Keratinocyte (primary cell): ENCODE results near the gene FHOD3. TPM values are rescaled to one million over a fixed set of nuclear protein-coding genes. Genes with fewer than 3 reads are reported as not detected.

Experiments
- DNase-seq: peaks from one replicate; pipeline ENCODE4 v3.0.0-alpha.2; 2011; ENCODE audit warnings: low read depth, missing footprints, low spot score
- FAIRE-seq: peaks from 2 replicates; lab custom pipeline; 2011; peaks lifted over from hg19 to GRCh38; lab: Jason Lieb, UNC
- H2AFZ ChIP-seq: 2 replicates; pipeline ENCODE4 v1.6.0; 2012; ENCODE audit warnings: low read length, control low read depth, inconsistent platforms; ENCODE audit not compliant: control insufficient read depth
- H3K27ac ChIP-seq: 2 replicates; pipeline ENCODE4 v1.5.1; 2011; ENCODE audit warnings: low read length; ENCODE audit not compliant: control insufficient read depth, insufficient read depth
- H3K27me3 ChIP-seq: 3 replicates; pipeline ENCODE4 v1.6.0; 2011; ENCODE audit warnings: low read length; ENCODE audit not compliant: control insufficient read depth, insufficient read depth; ENCODE audit errors: extremely low read depth
- H3K36me3 ChIP-seq, 2 experiments: 2 replicates in 1 of 2; 3 replicates in 1 of 2; pipeline ENCODE4 v1.5.1; 2011; ENCODE audit warnings: low read length in 2 of 2, mild to moderate bottlenecking in 1 of 2; ENCODE audit not compliant: control insufficient read depth in 2 of 2, insufficient read depth in 2 of 2; ENCODE audit errors: extremely low read depth in 1 of 2
- H3K4me1 ChIP-seq: 3 replicates; pipeline ENCODE4 v1.5.1; 2011; ENCODE audit warnings: low read length; ENCODE audit not compliant: control insufficient read depth, insufficient read depth; ENCODE audit errors: extremely low read depth
- H3K4me2 ChIP-seq: 3 replicates; pipeline ENCODE4 v1.6.0; 2011; ENCODE audit warnings: low read depth, low read length; ENCODE audit not compliant: control insufficient read depth, insufficient read depth; ENCODE audit errors: extremely low read depth
- H3K4me3 ChIP-seq, 3 experiments: fragments of 200-600 bp in 1 of 3; sonication (generic) in 1 of 3; 2 replicates in 2 of 3; 3 replicates in 1 of 3; pipeline ENCODE4 v1.5.1; 2011 to 2016; ENCODE audit warnings: low read length in 3 of 3, mild to moderate bottlenecking in 3 of 3, control low read depth in 2 of 3, inconsistent platforms in 1 of 3, low read depth in 1 of 3, mixed read lengths in 1 of 3, mixed run types in 1 of 3, moderate library complexity in 1 of 3; ENCODE audit not compliant: control insufficient read depth in 2 of 3, insufficient read depth in 2 of 3; ENCODE audit errors: extremely low read depth in 1 of 3
- H3K79me2 ChIP-seq: 2 replicates; pipeline ENCODE4 v1.6.0; 2012; ENCODE audit warnings: low read length; ENCODE audit not compliant: control insufficient read depth, insufficient read depth
- H3K9ac ChIP-seq: 3 replicates; pipeline ENCODE4 v1.6.0; 2011; ENCODE audit warnings: low read length; ENCODE audit not compliant: control insufficient read depth, insufficient read depth; ENCODE audit errors: extremely low read depth
- H3K9me1 ChIP-seq: 3 replicates; pipeline ENCODE4 v1.6.0; 2011; ENCODE audit warnings: low read length; ENCODE audit not compliant: control insufficient read depth, insufficient read depth; ENCODE audit errors: extremely low read depth
- H3K9me3 ChIP-seq: 2 replicates; pipeline ENCODE4 v1.5.1; 2012; ENCODE audit warnings: low read depth, low read length; ENCODE audit not compliant: control insufficient read depth
- H4K20me1 ChIP-seq: 3 replicates; pipeline ENCODE4 v1.6.0; 2011; ENCODE audit warnings: low read length; ENCODE audit not compliant: control insufficient read depth, insufficient read depth; ENCODE audit errors: extremely low read depth
- CTCF ChIP-seq, 3 experiments: IDR thresholded peaks in 1 of 3; conservative IDR thresholded peaks in 1 of 3; optimal IDR thresholded peaks in 1 of 3; 2 replicates in 2 of 3; 3 replicates in 1 of 3; pipeline versions ENCODE3 to v1.5.1; 2011; ENCODE audit warnings: low read length in 3 of 3, mild to moderate bottlenecking in 3 of 3, moderate library complexity in 2 of 3, control low read depth in 1 of 3, inconsistent platforms in 1 of 3; ENCODE audit not compliant: insufficient read depth in 2 of 3; ENCODE audit errors: extremely low read depth in 1 of 3
- EZH2 ChIP-seq: IDR thresholded peaks from one replicate; pipeline ENCODE4 v1.6.1; 2012; ENCODE audit warnings: inconsistent platforms, mild to moderate bottlenecking, low read length, moderate library complexity
- dilution Hi-C: fragments of 300-500 bp; cut with MboI; formaldehyde crosslinking; loops from one replicate; pipeline ENCODE4 v1.7.0; 2020; ENCODE audit warnings: low sequenced_read_pairs; ENCODE audit not compliant: extremely low pct_ligation_motif_present
- polyA plus RNA-seq, 5 experiments: library from polyadenylated mRNA; depleted of rRNA in 3 of 5; stranded (reverse) in 3 of 5; stranded (forward) in 1 of 5; unstranded in 1 of 5; fragments of >200 nt; gene quantifications; 1 replicate in 1 of 5; 2 replicates in 3 of 5; 3 replicates in 1 of 5; pipeline versions ENCODE4 v1.2.1 to v1.2.3, GENCODE V29; 2011 to 2012; ENCODE audit warnings: missing spikeins in 2 of 5, low read depth in 1 of 5, low replicate concordance in 1 of 5

The FHOD3 gene
- polyA plus RNA-seq, 1 donor (not counting 4 experiments of a cell fraction or from before 2014, with no cell fraction given): 7.7 TPM

DNA sequence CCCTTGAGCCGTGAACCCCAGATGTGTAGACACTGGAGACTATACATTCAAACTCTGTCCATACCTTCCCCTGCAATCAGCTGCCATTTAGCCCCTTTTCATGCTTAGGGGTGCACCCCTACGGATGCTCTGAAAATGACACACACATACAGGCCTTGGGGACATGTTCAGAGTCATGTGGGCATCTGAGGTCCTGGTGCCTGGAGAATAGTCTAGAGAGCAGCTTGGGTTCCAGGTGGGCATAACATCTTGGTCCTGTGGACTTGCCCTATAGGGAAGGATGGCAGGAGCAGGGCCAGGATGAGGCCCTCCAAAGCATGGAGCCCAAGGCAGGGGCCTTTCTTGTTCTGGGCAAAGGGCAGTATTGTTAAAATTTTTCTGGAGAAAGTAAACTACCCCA, 9.9 kb upstream of the FHOD3 start:
- no peak overlapping the region for H3K4me3 ChIP-seq
- DNase-seq: no peak
- dilution Hi-C loops: no loop called here
- no peaks in the 10 kb centered on the region for H3K4me1 ChIP-seq
- H3K9ac ChIP-seq: no peak overlapping the region
- no peak overlapping the region for H3K4me2 ChIP-seq
- no peaks in the 10 kb centered on the region for H3K27me3 ChIP-seq
- H3K36me3 ChIP-seq: no peaks in the 10 kb centered on the region
- no peak overlapping the region for H3K27ac ChIP-seq
- H2AFZ ChIP-seq: no peak overlapping the region
- no peaks in the 10 kb centered on the region for H4K20me1 ChIP-seq
- TF ChIP-seq CTCF (optimal IDR thresholded peaks at IDR 0.05 in 1 of 3, IDR thresholded peaks at IDR 0.05 in 1 of 3, conservative IDR thresholded peaks at IDR 0.05 in 1 of 3; ENCODE audit: extremely low read depth in 1 of 3, insufficient read depth in 2 of 3, low read length in 3 of 3) (no peak), EZH2 (no peak)
- H3K9me1 ChIP-seq: no peaks in the 10 kb centered on the region
- H3K9me3 ChIP-seq: peaks cover 2% of the 10 kb centered on the region
- FAIRE-seq: no peak
- no peaks in the 10 kb centered on the region for H3K79me2 ChIP-seq

DNA sequence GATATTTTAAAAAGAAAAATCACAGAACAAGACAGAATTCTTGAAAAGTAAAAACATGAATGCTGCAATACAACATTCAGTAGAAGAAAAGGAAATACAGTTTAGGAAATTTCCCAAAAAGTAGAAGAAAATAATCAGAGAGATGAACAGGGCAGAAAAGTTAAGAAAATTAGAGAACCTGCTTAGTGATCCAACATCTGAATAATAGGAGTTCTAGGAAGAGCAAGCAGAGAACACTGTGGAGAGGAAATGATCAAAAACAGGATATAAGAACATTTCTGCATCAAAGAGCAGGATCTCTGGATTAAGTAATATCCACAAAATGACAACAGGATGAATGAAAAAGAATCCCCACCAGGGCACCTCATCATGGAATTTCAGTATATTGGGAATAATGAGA, 8.8 kb upstream of the FHOD3 start:
- no peaks in the 10 kb centered on the region for H3K79me2 ChIP-seq
- FAIRE-seq (no peak), DNase-seq (no peak)
- H3K4me2 ChIP-seq: no peak overlapping the region
- no peaks in the 10 kb centered on the region for H3K9me1 ChIP-seq
- H3K4me1 ChIP-seq: no peaks in the 10 kb centered on the region
- H3K36me3 ChIP-seq: no peaks in the 10 kb centered on the region
- H3K27me3 ChIP-seq: no peaks in the 10 kb centered on the region
- dilution Hi-C loops: no loop called here
- TF ChIP-seq EZH2: no peak
- no peak for TF ChIP-seq CTCF (optimal IDR thresholded peaks at IDR 0.05 in 1 of 3, IDR thresholded peaks at IDR 0.05 in 1 of 3, conservative IDR thresholded peaks at IDR 0.05 in 1 of 3; ENCODE audit: extremely low read depth in 1 of 3, insufficient read depth in 2 of 3, low read length in 3 of 3)
- no peak overlapping the region for H3K9ac ChIP-seq
- no peak overlapping the region for H3K27ac ChIP-seq
- no peaks in the 10 kb centered on the region for H4K20me1 ChIP-seq
- H3K9me3 ChIP-seq: peaks cover 2% of the 10 kb centered on the region
- no peak overlapping the region for H3K4me3 ChIP-seq
- H2AFZ ChIP-seq: no peak overlapping the region
